ENCODE measurements around the gene NAALADL2.
"Not testable (repeated sequence)": the region's sequence is repeated elsewhere in the genome, so short reads cannot be mapped to it uniquely, and the experiment has no call there.

The NAALADL2 gene

DNA sequence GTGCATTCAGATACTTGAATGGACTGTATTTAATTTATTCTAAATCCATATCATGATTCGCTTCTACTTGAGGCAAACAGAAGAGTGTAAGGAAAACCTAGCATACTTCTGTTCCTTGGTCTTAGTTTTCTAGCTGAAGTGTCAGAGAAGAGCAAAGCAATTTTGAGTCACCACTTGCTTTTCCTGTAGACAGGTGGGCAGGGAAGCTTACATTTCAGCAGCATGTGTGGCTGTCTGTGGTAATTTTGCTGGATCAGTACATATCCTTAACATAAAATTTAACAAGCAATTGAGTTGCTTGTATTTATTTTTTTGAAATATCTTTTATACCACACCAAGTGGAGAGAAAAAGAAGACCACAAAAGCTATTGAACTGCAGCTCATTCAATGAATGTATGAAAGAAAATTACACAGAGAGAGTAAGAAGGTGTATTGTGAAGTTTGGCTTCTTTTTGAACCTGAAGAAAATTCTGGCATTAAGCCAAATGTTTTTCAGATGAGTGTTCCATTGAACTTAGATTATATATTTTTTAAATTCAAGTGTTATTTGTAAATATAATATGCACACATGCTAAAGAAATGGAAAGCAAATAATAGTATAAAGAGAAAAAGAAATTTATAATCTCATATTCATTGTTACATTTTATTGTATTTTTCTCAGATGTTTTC is 747.6 kb downstream of the NAALADL2 start:
- Histone ChIP-seq H3K9ac (ENCODE audit: low read length) (no peak overlapping the region), H3K9me3 (ENCODE audit: control insufficient read depth, insufficient read depth, low read depth, low read length) (no peaks in the 10 kb centered on the region), H3K4me3 (ENCODE audit: low read depth, low read length) (no peak overlapping the region), H3K27ac (ENCODE audit: low read depth, low read length) (no peak overlapping the region), H3K4me1 (ENCODE audit: control insufficient read depth, insufficient read depth, low read length) (no peaks in the 10 kb centered on the region), H3K36me3 (ENCODE audit: control insufficient read depth, insufficient read depth, low read length) (no peaks in the 10 kb centered on the region), H3K27me3 (ENCODE audit: control insufficient read depth, insufficient read depth, low read length) (no peaks in the 10 kb centered on the region)

DNA sequence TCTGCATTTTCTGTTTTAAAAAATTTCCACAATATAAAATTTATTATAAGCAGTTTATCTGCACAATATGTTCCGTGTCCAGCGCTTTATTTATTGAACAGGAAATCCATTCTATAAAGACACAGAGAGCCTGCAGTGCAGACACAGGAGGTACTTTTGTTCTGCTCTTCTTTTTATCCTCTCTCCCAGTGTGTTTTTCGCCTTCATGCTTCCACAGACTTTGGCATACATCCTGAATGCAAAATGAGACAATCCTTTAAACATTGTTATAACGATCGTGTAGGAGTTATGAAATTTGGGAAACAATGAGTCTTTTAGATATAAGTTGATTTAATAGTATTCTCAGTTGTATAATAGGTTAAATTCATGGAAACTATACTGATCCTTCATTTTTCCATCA is 749.2 kb downstream of the NAALADL2 start:
- H3K9ac ChIP-seq (ENCODE audit: low read length): no peak overlapping the region
- no peaks in the 10 kb centered on the region for H3K4me1 ChIP-seq (ENCODE audit: control insufficient read depth, insufficient read depth, low read length)
- H3K27me3 ChIP-seq (ENCODE audit: control insufficient read depth, insufficient read depth, low read length): no peaks in the 10 kb centered on the region
- H3K27ac ChIP-seq (ENCODE audit: low read depth, low read length): no peak overlapping the region
- no peak overlapping the region for H3K4me3 ChIP-seq (ENCODE audit: low read depth, low read length)
- H3K36me3 ChIP-seq (ENCODE audit: control insufficient read depth, insufficient read depth, low read length): no peaks in the 10 kb centered on the region
- H3K9me3 ChIP-seq (ENCODE audit: control insufficient read depth, insufficient read depth, low read depth, low read length): no peaks in the 10 kb centered on the region

DNA sequence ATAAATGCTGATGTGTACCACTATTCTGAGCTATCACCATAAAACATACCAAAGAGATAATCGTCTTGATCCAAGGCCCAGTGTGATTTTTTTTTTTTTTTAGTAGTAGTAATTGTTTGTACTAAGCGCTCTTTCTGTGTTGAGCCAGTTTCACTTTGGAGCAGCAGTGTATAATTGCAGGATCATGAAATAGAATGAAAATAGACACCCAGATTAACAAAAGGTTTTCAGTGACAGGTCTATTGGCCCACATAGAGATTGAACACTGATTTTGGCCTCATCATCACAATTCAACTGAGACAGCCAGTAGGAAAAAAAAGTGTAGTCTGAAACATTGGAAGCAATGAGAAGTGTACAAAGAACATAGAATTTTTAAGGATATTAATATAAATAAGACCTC is 749.8 kb downstream of the NAALADL2 start:
- no peaks in the 10 kb centered on the region for H3K9me3 ChIP-seq (ENCODE audit: control insufficient read depth, insufficient read depth, low read depth, low read length)
- H3K9ac ChIP-seq (ENCODE audit: low read length): no peak overlapping the region
- H3K36me3 ChIP-seq (ENCODE audit: control insufficient read depth, insufficient read depth, low read length): no peaks in the 10 kb centered on the region

GRCh38 chr3:175612487-175613196 is 753.5 kb downstream of the NAALADL2 start:
- H3K4me1 ChIP-seq (ENCODE audit: control insufficient read depth, insufficient read depth, low read length): no peaks in the 10 kb centered on the region
- H3K9me3 ChIP-seq (ENCODE audit: control insufficient read depth, insufficient read depth, low read depth, low read length): no peaks in the 10 kb centered on the region
- H3K36me3 ChIP-seq (ENCODE audit: control insufficient read depth, insufficient read depth, low read length): no peaks in the 10 kb centered on the region
- no peak overlapping the region for H3K27ac ChIP-seq (ENCODE audit: low read depth, low read length)
- no peak overlapping the region for H3K4me3 ChIP-seq (ENCODE audit: low read depth, low read length)
- H3K27me3 ChIP-seq (ENCODE audit: control insufficient read depth, insufficient read depth, low read length): no peaks in the 10 kb centered on the region
- no peak overlapping the region for H3K9ac ChIP-seq (ENCODE audit: low read length)

More for the DNA sequence above, 749.8 kb downstream of the NAALADL2 start:
- Histone ChIP-seq H3K4me1 (ENCODE audit: control insufficient read depth, insufficient read depth, low read length) (no peaks in the 10 kb centered on the region), H3K27me3 (ENCODE audit: control insufficient read depth, insufficient read depth, low read length) (no peaks in the 10 kb centered on the region), H3K27ac (ENCODE audit: low read depth, low read length) (no peak overlapping the region), H3K4me3 (ENCODE audit: low read depth, low read length) (no peak overlapping the region)

DNA sequence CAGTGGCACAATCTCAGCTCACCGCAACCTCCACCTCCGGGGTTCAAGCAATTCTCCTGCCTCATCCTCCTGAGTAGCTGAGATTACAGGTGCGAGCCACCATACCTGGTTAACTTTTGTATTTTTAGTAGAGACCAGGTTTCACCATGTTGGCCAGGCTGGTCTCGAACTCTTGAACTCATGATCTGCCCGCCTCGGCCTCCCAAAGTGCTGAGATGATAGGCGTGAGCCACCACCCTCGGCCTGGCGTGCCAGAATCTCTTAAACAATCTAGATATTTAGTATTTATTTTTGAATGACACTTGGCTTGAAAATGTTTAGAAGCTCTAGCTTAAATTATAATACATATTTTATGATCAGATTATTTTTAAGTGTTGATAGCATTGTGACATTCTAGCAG is 755.0 kb downstream of the NAALADL2 start:
- H3K4me1 ChIP-seq (ENCODE audit: control insufficient read depth, insufficient read depth, low read length); H3K9ac ChIP-seq (ENCODE audit: low read length); H3K36me3 ChIP-seq (ENCODE audit: control insufficient read depth, insufficient read depth, low read length); H3K27ac ChIP-seq (ENCODE audit: low read depth, low read length); H3K9me3 ChIP-seq (ENCODE audit: control insufficient read depth, insufficient read depth, low read depth, low read length); H3K4me3 ChIP-seq (ENCODE audit: low read depth, low read length); H3K27me3 ChIP-seq (ENCODE audit: control insufficient read depth, insufficient read depth, low read length): not testable (repeated sequence)

DNA sequence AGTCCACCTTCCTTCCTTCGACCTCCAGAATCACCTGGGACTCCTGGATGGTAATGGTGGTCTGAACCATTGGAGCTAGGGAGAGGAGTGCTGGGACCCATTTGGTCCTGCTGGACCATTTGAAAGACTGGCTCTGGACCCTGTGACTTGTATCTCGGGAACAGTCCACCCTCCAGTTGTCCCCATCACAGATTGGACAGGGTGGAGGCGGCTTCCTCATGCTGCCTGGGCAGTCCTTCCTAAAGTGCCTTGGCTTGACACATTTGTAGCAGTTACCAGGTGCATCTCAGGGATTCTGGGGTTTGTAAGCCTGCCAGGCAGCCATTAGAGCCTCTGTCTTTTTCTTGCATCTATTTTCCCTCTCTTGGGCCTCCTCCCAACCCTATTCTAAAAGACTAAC is 758.1 kb downstream of the NAALADL2 start:
- H3K27me3 ChIP-seq (ENCODE audit: control insufficient read depth, insufficient read depth, low read length): no peaks in the 10 kb centered on the region
- H3K36me3 ChIP-seq (ENCODE audit: control insufficient read depth, insufficient read depth, low read length): no peaks in the 10 kb centered on the region
- no peaks in the 10 kb centered on the region for H3K4me1 ChIP-seq (ENCODE audit: control insufficient read depth, insufficient read depth, low read length)

DNA sequence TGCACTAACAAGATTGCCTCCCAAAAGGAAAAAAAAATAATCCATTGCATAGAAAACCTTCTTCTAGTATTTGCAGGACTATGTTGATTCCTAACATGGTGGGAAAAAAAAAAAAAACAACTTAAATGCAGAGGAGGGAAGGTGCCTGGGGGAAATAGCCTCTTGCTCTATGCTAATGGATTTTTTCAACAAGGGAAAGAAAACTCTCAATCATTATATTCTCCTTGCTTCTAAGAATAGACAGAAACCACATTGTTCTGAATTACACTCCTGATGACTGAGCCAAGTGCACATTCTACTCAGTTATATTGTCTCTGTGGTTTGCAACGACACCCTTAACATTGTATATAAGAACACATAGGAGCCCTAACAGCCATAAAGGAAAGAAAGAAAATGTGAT is 760.2 kb downstream of the NAALADL2 start:
- H3K9ac ChIP-seq (ENCODE audit: low read length): no peak overlapping the region
- no peak overlapping the region for H3K27ac ChIP-seq (ENCODE audit: low read depth, low read length)
- H3K4me3 ChIP-seq (ENCODE audit: low read depth, low read length): no peak overlapping the region
- no peaks in the 10 kb centered on the region for H3K36me3 ChIP-seq (ENCODE audit: control insufficient read depth, insufficient read depth, low read length)
- H3K27me3 ChIP-seq (ENCODE audit: control insufficient read depth, insufficient read depth, low read length): no peaks in the 10 kb centered on the region
- H3K9me3 ChIP-seq (ENCODE audit: control insufficient read depth, insufficient read depth, low read depth, low read length): no peaks in the 10 kb centered on the region
- no peaks in the 10 kb centered on the region for H3K4me1 ChIP-seq (ENCODE audit: control insufficient read depth, insufficient read depth, low read length)

More for the DNA sequence above, 758.1 kb downstream of the NAALADL2 start:
- Histone ChIP-seq H3K27ac (ENCODE audit: low read depth, low read length) (no peak overlapping the region), H3K9ac (ENCODE audit: low read length) (no peak overlapping the region), H3K9me3 (ENCODE audit: control insufficient read depth, insufficient read depth, low read depth, low read length) (no peaks in the 10 kb centered on the region), H3K4me3 (ENCODE audit: low read depth, low read length) (no peak overlapping the region)

- H3K27ac ChIP-seq (ENCODE audit: low read depth, low read length): no peak overlapping the region
- H3K9ac ChIP-seq (ENCODE audit: low read length): no peak overlapping the region
- no peaks in the 10 kb centered on the region for H3K9me3 ChIP-seq (ENCODE audit: control insufficient read depth, insufficient read depth, low read depth, low read length)
- no peaks in the 10 kb centered on the region for H3K36me3 ChIP-seq (ENCODE audit: control insufficient read depth, insufficient read depth, low read length)
- H3K4me3 ChIP-seq (ENCODE audit: low read depth, low read length): no peak overlapping the region
- no peaks in the 10 kb centered on the region for H3K4me1 ChIP-seq (ENCODE audit: control insufficient read depth, insufficient read depth, low read length)
- no peaks in the 10 kb centered on the region for H3K27me3 ChIP-seq (ENCODE audit: control insufficient read depth, insufficient read depth, low read length)
Observed at GRCh38 chr3:175620093-175620492, 761.0 kb downstream of the NAALADL2 start.

- no peaks in the 10 kb centered on the region for H3K4me1 ChIP-seq (ENCODE audit: control insufficient read depth, insufficient read depth, low read length)
- no peaks in the 10 kb centered on the region for H3K9me3 ChIP-seq (ENCODE audit: control insufficient read depth, insufficient read depth, low read depth, low read length)
- no peaks in the 10 kb centered on the region for H3K36me3 ChIP-seq (ENCODE audit: control insufficient read depth, insufficient read depth, low read length)
- no peak overlapping the region for H3K9ac ChIP-seq (ENCODE audit: low read length)
- H3K27me3 ChIP-seq (ENCODE audit: control insufficient read depth, insufficient read depth, low read length): no peaks in the 10 kb centered on the region
- no peak overlapping the region for H3K4me3 ChIP-seq (ENCODE audit: low read depth, low read length)
- H3K27ac ChIP-seq (ENCODE audit: low read depth, low read length): no peak overlapping the region
Observed at GRCh38 chr3:175620532-175620931, 761.4 kb downstream of the NAALADL2 start.

- Histone ChIP-seq H3K4me1 (ENCODE audit: control insufficient read depth, insufficient read depth, low read length) (no peaks in the 10 kb centered on the region), H3K27ac (ENCODE audit: low read depth, low read length) (no peak overlapping the region), H3K4me3 (ENCODE audit: low read depth, low read length) (no peak overlapping the region), H3K36me3 (ENCODE audit: control insufficient read depth, insufficient read depth, low read length) (no peaks in the 10 kb centered on the region), H3K27me3 (ENCODE audit: control insufficient read depth, insufficient read depth, low read length) (no peaks in the 10 kb centered on the region), H3K9me3 (ENCODE audit: control insufficient read depth, insufficient read depth, low read depth, low read length) (no peaks in the 10 kb centered on the region), H3K9ac (ENCODE audit: low read length) (no peak overlapping the region)
Observed at GRCh38 chr3:175640958-175641357, 781.8 kb downstream of the NAALADL2 start.

DNA sequence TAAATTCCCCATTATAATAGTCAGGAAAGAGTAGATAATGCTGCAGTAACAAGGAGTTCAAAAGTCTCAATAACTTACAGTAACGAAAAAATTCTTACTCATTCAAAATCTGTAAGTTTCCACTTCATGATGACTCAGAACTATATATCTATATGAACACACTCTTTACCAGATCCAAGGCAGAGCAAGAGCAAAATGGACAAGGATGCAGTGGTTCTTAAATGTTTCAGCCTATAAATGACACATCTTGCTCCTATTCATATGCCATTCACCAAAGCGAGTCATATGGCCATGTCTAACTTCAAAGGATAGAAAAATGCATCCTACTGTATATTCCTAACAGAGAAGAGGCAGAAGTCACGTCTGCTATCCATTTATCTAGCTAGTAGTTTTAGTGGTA is 787.7 kb downstream of the NAALADL2 start:
- no peaks in the 10 kb centered on the region for H3K4me1 ChIP-seq (ENCODE audit: control insufficient read depth, insufficient read depth, low read length)
- no peaks in the 10 kb centered on the region for H3K27me3 ChIP-seq (ENCODE audit: control insufficient read depth, insufficient read depth, low read length)
- no peak overlapping the region for H3K4me3 ChIP-seq (ENCODE audit: low read depth, low read length)
- H3K9ac ChIP-seq (ENCODE audit: low read length): no peak overlapping the region
- H3K9me3 ChIP-seq (ENCODE audit: control insufficient read depth, insufficient read depth, low read depth, low read length): no peaks in the 10 kb centered on the region
- no peak overlapping the region for H3K27ac ChIP-seq (ENCODE audit: low read depth, low read length)
- H3K36me3 ChIP-seq (ENCODE audit: control insufficient read depth, insufficient read depth, low read length): no peaks in the 10 kb centered on the region

Data from HUES6 (cell line).